NOMO-1 treated with dmso at 0.1 percent for 144 hours (cell line): ENCODE data around the gene ZBED4.

Experiments
- DNase-seq: peaks from one replicate; lab custom pipeline; 2025; ENCODE audit not compliant: unreplicated experiment; lab: John Stamatoyannopoulos, UW

ZBED4 gene

GRCh38 chr22:49917974-49918910 is 64.6 kb downstream of the ZBED4 start, which contains the start of the genes ALG12 and CRELD2:
ALG12 (minus strand) TSS chr22:49918438; CDS start chr22:49913765, 4,673 bp downstream.
CRELD2 (plus strand) TSS chr22:49918634; CDS start chr22:49918770, 136 bp downstream.
- DNase-seq, result peak; percentile 92

GRCh38 chr22:49918911-49919881 is 65.6 kb downstream of the ZBED4 start:
- no peak for DNase-seq

GRCh38 chr22:49920859-49921258 is 67.2 kb downstream of the ZBED4 start:
- no peak for DNase-seq

- no peak for DNase-seq
Observed at GRCh38 chr22:49921508-49922278, 68.0 kb downstream of the ZBED4 start.

- DNase-seq, result no peak
Observed at GRCh38 chr22:49922484-49922883, 68.8 kb downstream of the ZBED4 start.

- no peak for DNase-seq
Observed at GRCh38 chr22:49922926-49923325, 69.3 kb downstream of the ZBED4 start.

- no peak for DNase-seq
Observed at GRCh38 chr22:49923445-49923844, 69.8 kb downstream of the ZBED4 start.

- no peak for DNase-seq
Observed at GRCh38 chr22:49924113-49924833, 70.6 kb downstream of the ZBED4 start.

- no peak for DNase-seq
Observed at GRCh38 chr22:49925525-49926128, 72.0 kb downstream of the ZBED4 start.

- DNase-seq, result no peak
Observed at GRCh38 chr22:49926916-49927315, 73.3 kb downstream of the ZBED4 start.

- DNase-seq, result no peak
Observed at GRCh38 chr22:49927483-49928184, 74.0 kb downstream of the ZBED4 start.

- no peak for DNase-seq
Observed at GRCh38 chr22:49928185-49928495, 74.5 kb downstream of the ZBED4 start.

- no peak for DNase-seq
Observed at GRCh38 chr22:49928555-49929210, 75.0 kb downstream of the ZBED4 start.

- peak; percentile 11 for DNase-seq
Observed at GRCh38 chr22:49929211-49929979, 75.8 kb downstream of the ZBED4 start.

- no peak for DNase-seq
Observed at GRCh38 chr22:49929994-49930575, 76.4 kb downstream of the ZBED4 start.

- DNase-seq, result peak; percentile 76
Observed at GRCh38 chr22:49930596-49931412, 77.2 kb downstream of the ZBED4 start.
